Measurements from ENCODE around the gene TRMT1. TPM values are rescaled to one million over a fixed set of nuclear protein-coding genes. Genes with fewer than 3 reads are reported as not detected.

Gene TRMT1
- total RNA-seq, 1 donor from 2014 or later = 13.0 TPM

GRCh38 chr19:13056052-13056660 is 60.4 kb downstream of the TRMT1 start:
- H3K36me3 ChIP-seq (ENCODE audit: control insufficient read depth in 3 of 3, insufficient read depth in 3 of 3, low read length in 3 of 3) = no peaks in the 10 kb centered on the region
- no peaks in the 10 kb centered on the region for H3K27me3 ChIP-seq (ENCODE audit: control insufficient read depth in 3 of 3, insufficient read depth in 3 of 3, low read length in 3 of 3)
- H3K9me3 ChIP-seq (ENCODE audit: control insufficient read depth in 3 of 3, low read length in 3 of 3) = no peaks in the 10 kb centered on the region
- peak overlapping the region; percentile 46 to 54 (median 49) for H3K4me3 ChIP-seq (ENCODE audit: low read length in 3 of 3)
- peaks cover 96 to 100% (median 98%) of the 10 kb centered on the region in 3 donors for H3K4me1 ChIP-seq (ENCODE audit: control insufficient read depth in 3 of 3, insufficient read depth in 3 of 3, low read length in 3 of 3)
- peak overlapping the region; percentile 93 for H3K27ac ChIP-seq (ENCODE audit: low read depth, low read length)
- peak overlapping the region; percentile 51 to 80 (median 56) for H3K9ac ChIP-seq (ENCODE audit: low read depth in 1 of 3, low read length in 3 of 3)

DNA sequence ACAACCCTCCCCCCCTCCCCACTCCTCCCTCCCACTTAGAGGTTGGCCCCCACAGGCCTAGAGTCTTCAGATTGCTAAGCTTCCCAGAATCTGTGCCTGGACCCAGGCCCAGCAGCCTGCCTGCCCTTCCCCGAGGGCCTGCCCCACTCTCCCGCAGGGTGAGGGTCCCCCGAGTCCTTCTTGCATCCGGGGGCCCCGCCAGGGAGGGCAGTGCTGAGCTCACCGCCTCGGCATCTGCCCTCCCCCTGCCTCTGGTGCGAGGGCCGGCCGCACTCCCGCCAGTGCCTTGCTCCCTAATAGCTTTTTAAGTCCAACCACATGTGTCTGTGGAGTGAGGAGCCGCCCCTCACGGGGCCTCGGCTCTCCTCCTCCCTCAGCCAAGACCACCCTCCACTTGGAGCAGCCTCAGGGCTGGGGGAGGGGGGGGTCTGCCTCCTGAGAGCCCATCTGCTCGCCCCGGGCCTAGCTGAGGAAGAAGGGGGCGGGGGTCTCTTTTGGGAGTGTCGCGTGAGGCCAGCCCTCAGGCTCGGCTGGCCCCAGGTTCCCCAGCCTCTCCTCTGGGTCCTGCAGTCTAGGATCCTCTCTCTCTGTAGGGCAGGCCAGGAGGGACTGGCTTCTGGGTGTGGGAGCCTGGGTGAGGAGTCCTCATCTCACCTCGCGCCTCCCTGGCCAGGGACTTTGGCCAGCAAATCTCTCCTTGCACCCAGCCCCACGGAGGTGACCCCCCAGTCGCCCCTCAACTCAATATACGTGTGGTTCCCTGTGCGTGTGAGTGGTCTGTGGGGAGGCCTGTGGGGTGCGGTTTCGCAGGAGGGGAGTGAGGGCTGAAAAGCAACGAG is 61.1 kb downstream of the TRMT1 start:
- Histone ChIP-seq H3K4me3 (ENCODE audit: low read length in 3 of 3) (peak overlapping the region; percentile 46 to 54 (median 49)), H3K27me3 (ENCODE audit: control insufficient read depth in 3 of 3, insufficient read depth in 3 of 3, low read length in 3 of 3) (no peaks in the 10 kb centered on the region)

More for the DNA sequence above, 61.1 kb downstream of the TRMT1 start:
- peak overlapping the region; percentile 93 for H3K27ac ChIP-seq (ENCODE audit: low read depth, low read length)
- H3K9ac ChIP-seq (ENCODE audit: low read depth in 1 of 3, low read length in 3 of 3) = peak overlapping the region; percentile 51 to 80 (median 56)
- no peaks in the 10 kb centered on the region for H3K36me3 ChIP-seq (ENCODE audit: control insufficient read depth in 3 of 3, insufficient read depth in 3 of 3, low read length in 3 of 3)
- H3K4me1 ChIP-seq (ENCODE audit: control insufficient read depth in 3 of 3, insufficient read depth in 3 of 3, low read length in 3 of 3) = peaks cover 96 to 100% (median 98%) of the 10 kb centered on the region in 3 donors
- no peaks in the 10 kb centered on the region for H3K9me3 ChIP-seq (ENCODE audit: control insufficient read depth in 3 of 3, low read length in 3 of 3)

Other genes starting within 250 kb of the TRMT1 start
- 10.4 TPM for gene DNASE2, start 235.3 kb downstream of the TRMT1 start, total RNA-seq
- 2.1 TPM for gene KLF1, start 229.5 kb downstream of the TRMT1 start, total RNA-seq
- gene GCDH, start 225.6 kb downstream of the TRMT1 start, total RNA-seq = 39.7 TPM
- gene SYCE2, start 197.4 kb downstream of the TRMT1 start, total RNA-seq = not detected
- gene FARSA, start 183.0 kb downstream of the TRMT1 start, total RNA-seq = 49.1 TPM
- gene CALR, start 178.1 kb downstream of the TRMT1 start, total RNA-seq = 382 TPM
- 57.9 TPM for gene RAD23A, start 170.9 kb downstream of the TRMT1 start, total RNA-seq
- gene GADD45GIP1, start 159.5 kb downstream of the TRMT1 start, total RNA-seq = 21.4 TPM
- gene DAND5, start 147.2 kb downstream of the TRMT1 start, total RNA-seq = not detected
- gene NFIX, start 121.3 kb downstream of the TRMT1 start, total RNA-seq = 49.1 TPM
- 13.6 TPM for gene LYL1, start 13.9 kb downstream of the TRMT1 start, total RNA-seq
- gene NACC1, start 1.5 kb upstream of the TRMT1 start, total RNA-seq = 10.4 TPM
- 24.5 TPM for gene STX10, start 33.6 kb upstream of the TRMT1 start, total RNA-seq
- 23.5 TPM for gene IER2, start 33.7 kb upstream of the TRMT1 start, total RNA-seq

Data from skeletal muscle tissue (tissue), 4 donors.